ENCODE data around the gene UNC13A. TPM values are rescaled to one million over a fixed set of nuclear protein-coding genes. Genes with fewer than 3 reads are reported as not detected.
A peak's percentile ranks its signal among the peaks of the same experiment; 100 is the strongest.

The UNC13A gene
- total and polyA plus RNA-seq, 2 of the 13 experiments (the other 11 are each of a cell fraction or from before 2014, with no cell fraction given), result 0.11 to 0.45 TPM

DNA sequence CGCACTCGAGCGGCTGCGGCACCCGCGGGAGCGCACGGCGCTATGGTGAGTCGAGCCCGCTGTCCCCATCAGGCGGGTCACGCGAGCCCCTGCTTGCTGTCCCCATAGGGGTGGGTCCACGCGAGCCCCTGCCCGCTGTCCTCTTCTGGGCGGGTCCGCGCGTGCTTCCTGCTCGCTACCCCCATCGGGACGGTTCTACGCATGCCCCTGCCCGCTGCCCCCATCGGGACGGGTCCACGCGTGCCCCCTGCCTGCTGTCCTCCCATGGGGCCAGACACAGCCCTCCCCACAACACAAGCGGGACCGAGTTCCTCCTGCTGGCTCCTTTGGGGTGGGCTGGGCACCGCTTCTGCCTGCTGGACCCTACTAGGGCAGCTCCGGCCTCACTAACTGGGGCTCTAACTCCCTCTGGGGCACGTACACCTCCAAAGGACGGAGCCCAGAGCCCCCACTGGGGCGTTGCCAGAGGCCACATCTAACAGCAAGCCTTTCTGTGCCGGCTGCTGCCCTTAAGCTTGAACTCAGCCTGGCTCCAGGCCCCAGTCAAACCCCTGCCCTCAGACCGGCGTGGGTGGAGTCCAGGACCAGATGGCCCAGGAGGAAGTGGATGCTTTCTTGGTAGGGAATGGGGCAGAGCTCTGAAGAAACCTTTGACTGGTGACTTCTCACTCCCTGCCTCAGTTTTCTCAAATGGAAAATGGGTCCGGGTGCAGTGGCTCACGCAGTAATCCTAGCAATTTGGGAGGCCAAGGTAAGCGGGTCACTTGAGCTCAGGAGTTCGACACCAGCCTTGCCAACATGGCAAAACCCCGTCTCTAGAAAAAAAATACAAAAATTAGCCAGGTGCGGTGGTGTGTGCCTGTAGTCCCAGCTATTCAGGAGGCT lies 132.0 kb downstream of the UNC13A start (continued):
- TF ChIP-seq, protein P1, sequence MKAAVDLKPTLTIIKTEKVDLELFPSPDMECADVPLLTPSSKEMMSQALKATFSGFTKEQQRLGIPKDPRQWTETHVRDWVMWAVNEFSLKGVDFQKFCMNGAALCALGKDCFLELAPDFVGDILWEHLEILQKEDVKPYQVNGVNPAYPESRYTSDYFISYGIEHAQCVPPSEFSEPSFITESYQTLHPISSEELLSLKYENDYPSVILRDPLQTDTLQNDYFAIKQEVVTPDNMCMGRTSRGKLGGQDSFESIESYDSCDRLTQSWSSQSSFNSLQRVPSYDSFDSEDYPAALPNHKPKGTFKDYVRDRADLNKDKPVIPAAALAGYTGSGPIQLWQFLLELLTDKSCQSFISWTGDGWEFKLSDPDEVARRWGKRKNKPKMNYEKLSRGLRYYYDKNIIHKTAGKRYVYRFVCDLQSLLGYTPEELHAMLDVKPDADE (CRISPR knock-in tag; IDR thresholded peaks at IDR 0.05), result no peak
- TF ChIP-seq ZIK1 (CRISPR knock-in tag; IDR thresholded peaks at IDR 0.05; ENCODE audit: borderline replicate concordance, low read depth) (no peak; the same call in 1 of the 2 replicates), NFE2L1 (CRISPR knock-in tag; IDR thresholded peaks at IDR 0.05; ENCODE audit: borderline replicate concordance) (no peak), FOSL2 (CRISPR knock-in tag; IDR thresholded peaks at IDR 0.05) (0 out of 2 replicates have a peak, but pooled peaks have one; percentile 4), ZNF331 (CRISPR knock-in tag; IDR thresholded peaks at IDR 0.05) (no peak), BCL6 (CRISPR knock-in tag; IDR thresholded peaks at IDR 0.05) (no peak), AGO2 (optimal IDR thresholded peaks at IDR 0.05; ENCODE audit: low read depth, low read length) (no peak), PHF21A (CRISPR knock-in tag; IDR thresholded peaks at IDR 0.05) (no peak), EZH2 (conservative IDR thresholded peaks at IDR 0.05; ENCODE audit: low read depth, low read length) (no peak), FLYWCH1 (CRISPR knock-in tag; IDR thresholded peaks at IDR 0.05) (no peak), ZNF629 (CRISPR knock-in tag; conservative IDR thresholded peaks at IDR 0.05) (peak; percentile 92)
- TF ChIP-seq, protein P2, sequence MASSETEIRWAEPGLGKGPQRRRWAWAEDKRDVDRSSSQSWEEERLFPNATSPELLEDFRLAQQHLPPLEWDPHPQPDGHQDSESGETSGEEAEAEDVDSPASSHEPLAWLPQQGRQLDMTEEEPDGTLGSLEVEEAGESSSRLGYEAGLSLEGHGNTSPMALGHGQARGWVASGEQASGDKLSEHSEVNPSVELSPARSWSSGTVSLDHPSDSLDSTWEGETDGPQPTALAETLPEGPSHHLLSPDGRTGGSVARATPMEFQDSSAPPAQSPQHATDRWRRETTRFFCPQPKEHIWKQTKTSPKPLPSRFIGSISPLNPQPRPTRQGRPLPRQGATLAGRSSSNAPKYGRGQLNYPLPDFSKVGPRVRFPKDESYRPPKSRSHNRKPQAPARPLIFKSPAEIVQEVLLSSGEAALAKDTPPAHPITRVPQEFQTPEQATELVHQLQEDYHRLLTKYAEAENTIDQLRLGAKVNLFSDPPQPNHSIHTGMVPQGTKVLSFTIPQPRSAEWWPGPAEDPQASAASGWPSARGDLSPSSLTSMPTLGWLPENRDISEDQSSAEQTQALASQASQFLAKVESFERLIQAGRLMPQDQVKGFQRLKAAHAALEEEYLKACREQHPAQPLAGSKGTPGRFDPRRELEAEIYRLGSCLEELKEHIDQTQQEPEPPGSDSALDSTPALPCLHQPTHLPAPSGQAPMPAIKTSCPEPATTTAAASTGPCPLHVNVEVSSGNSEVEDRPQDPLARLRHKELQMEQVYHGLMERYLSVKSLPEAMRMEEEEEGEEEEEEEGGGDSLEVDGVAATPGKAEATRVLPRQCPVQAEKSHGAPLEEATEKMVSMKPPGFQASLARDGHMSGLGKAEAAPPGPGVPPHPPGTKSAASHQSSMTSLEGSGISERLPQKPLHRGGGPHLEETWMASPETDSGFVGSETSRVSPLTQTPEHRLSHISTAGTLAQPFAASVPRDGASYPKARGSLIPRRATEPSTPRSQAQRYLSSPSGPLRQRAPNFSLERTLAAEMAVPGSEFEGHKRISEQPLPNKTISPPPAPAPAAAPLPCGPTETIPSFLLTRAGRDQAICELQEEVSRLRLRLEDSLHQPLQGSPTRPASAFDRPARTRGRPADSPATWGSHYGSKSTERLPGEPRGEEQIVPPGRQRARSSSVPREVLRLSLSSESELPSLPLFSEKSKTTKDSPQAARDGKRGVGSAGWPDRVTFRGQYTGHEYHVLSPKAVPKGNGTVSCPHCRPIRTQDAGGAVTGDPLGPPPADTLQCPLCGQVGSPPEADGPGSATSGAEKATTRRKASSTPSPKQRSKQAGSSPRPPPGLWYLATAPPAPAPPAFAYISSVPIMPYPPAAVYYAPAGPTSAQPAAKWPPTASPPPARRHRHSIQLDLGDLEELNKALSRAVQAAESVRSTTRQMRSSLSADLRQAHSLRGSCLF (CRISPR knock-in tag; IDR thresholded peaks at IDR 0.05; ENCODE audit: borderline replicate concordance), result no peak
- TF ChIP-seq, protein P3, sequence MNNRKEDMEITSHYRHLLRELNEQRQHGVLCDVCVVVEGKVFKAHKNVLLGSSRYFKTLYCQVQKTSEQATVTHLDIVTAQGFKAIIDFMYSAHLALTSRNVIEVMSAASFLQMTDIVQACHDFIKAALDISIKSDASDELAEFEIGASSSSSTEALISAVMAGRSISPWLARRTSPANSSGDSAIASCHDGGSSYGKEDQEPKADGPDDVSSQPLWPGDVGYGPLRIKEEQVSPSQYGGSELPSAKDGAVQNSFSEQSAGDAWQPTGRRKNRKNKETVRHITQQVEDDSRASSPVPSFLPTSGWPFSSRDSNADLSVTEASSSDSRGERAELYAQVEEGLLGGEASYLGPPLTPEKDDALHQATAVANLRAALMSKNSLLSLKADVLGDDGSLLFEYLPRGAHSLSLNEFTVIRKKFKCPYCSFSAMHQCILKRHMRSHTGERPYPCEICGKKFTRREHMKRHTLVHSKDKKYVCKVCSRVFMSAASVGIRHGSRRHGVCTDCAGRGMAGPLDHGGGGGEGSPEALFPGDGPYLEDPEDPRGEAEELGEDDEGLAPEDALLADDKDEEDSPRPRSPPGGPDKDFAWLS (CRISPR knock-in tag; IDR thresholded peaks at IDR 0.05; ENCODE audit: borderline replicate concordance), result no peak
- TF ChIP-seq, protein P4, sequence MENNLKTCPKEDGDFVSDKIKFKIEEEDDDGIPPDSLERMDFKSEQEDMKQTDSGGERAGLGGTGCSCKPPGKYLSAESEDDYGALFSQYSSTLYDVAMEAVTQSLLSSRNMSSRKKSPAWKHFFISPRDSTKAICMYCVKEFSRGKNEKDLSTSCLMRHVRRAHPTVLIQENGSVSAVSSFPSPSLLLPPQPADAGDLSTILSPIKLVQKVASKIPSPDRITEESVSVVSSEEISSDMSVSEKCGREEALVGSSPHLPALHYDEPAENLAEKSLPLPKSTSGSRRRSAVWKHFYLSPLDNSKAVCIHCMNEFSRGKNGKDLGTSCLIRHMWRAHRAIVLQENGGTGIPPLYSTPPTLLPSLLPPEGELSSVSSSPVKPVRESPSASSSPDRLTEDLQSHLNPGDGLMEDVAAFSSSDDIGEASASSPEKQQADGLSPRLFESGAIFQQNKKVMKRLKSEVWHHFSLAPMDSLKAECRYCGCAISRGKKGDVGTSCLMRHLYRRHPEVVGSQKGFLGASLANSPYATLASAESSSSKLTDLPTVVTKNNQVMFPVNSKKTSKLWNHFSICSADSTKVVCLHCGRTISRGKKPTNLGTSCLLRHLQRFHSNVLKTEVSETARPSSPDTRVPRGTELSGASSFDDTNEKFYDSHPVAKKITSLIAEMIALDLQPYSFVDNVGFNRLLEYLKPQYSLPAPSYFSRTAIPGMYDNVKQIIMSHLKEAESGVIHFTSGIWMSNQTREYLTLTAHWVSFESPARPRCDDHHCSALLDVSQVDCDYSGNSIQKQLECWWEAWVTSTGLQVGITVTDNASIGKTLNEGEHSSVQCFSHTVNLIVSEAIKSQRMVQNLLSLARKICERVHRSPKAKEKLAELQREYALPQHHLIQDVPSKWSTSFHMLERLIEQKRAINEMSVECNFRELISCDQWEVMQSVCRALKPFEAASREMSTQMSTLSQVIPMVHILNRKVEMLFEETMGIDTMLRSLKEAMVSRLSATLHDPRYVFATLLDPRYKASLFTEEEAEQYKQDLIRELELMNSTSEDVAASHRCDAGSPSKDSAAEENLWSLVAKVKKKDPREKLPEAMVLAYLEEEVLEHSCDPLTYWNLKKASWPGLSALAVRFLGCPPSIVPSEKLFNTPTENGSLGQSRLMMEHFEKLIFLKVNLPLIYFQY (CRISPR knock-in tag; IDR thresholded peaks at IDR 0.05; ENCODE audit: borderline replicate concordance), result no peak
- TF ChIP-seq, protein P5, sequence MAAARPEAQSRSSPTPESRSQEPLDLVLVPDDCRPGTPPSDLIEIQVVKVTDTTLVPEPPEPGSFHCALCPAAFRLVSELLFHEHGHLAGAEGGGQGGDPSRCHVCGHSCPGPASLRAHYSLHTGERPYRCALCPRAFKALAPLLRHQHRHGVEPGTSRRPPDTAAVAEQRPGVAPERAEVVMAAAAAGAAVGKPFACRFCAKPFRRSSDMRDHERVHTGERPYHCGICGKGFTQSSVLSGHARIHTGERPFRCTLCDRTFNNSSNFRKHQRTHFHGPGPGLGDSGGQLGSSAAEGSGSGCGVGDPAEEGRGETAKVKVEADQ (CRISPR knock-in tag; IDR thresholded peaks at IDR 0.05; ENCODE audit: borderline replicate concordance), result no peak

Measured in HepG2 (cell line).